ENCODE data around the gene TFR2.

- no peak for TF ChIP-seq CTCF (IDR thresholded peaks at IDR 0.05)
- TF ChIP-seq, protein P1, sequence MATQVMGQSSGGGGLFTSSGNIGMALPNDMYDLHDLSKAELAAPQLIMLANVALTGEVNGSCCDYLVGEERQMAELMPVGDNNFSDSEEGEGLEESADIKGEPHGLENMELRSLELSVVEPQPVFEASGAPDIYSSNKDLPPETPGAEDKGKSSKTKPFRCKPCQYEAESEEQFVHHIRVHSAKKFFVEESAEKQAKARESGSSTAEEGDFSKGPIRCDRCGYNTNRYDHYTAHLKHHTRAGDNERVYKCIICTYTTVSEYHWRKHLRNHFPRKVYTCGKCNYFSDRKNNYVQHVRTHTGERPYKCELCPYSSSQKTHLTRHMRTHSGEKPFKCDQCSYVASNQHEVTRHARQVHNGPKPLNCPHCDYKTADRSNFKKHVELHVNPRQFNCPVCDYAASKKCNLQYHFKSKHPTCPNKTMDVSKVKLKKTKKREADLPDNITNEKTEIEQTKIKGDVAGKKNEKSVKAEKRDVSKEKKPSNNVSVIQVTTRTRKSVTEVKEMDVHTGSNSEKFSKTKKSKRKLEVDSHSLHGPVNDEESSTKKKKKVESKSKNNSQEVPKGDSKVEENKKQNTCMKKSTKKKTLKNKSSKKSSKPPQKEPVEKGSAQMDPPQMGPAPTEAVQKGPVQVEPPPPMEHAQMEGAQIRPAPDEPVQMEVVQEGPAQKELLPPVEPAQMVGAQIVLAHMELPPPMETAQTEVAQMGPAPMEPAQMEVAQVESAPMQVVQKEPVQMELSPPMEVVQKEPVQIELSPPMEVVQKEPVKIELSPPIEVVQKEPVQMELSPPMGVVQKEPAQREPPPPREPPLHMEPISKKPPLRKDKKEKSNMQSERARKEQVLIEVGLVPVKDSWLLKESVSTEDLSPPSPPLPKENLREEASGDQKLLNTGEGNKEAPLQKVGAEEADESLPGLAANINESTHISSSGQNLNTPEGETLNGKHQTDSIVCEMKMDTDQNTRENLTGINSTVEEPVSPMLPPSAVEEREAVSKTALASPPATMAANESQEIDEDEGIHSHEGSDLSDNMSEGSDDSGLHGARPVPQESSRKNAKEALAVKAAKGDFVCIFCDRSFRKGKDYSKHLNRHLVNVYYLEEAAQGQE (IDR thresholded peaks at IDR 0.05; ENCODE audit: insufficient read depth in 1 of 2, low read depth in 2 of 2, low read length in 1 of 2), result no peak
- TF ChIP-seq POLR2AphosphoS5 (IDR thresholded peaks at IDR 0.05; ENCODE audit: low read depth, low read length), result no peak
These were observed 63.8 kb downstream of the TFR2 start for GRCh38 chr7:100577507-100577906.
